Liver (tissue), 9 donors: ENCODE results near the gene MXRA8. TPM values are rescaled to one million over a fixed set of nuclear protein-coding genes. Genes with fewer than 3 reads are reported as not detected.

Experiments used
- DNase-seq: peaks from one replicate; pipeline ENCODE4 v3.0.0-alpha.2; 2017; ENCODE audit warnings: low spot score
- H3K27ac ChIP-seq, 2 donors: one replicate each; pipeline ENCODE4 v1.7.0; 2013; ENCODE audit warnings: inconsistent platforms in 2 of 2, low read length in 2 of 2, control low read depth in 1 of 2, low read depth in 1 of 2, mild to moderate bottlenecking in 1 of 2
- H3K27me3 ChIP-seq, 4 donors: one replicate each; pipeline versions ENCODE4 v1.6.1 to v1.7.0; 2013; ENCODE audit warnings: low read length in 3 of 4, inconsistent platforms in 1 of 4, mild to moderate bottlenecking in 1 of 4, moderate library complexity in 1 of 4; ENCODE audit not compliant: control insufficient read depth in 4 of 4, insufficient read depth in 4 of 4
- H3K36me3 ChIP-seq, 4 donors: one replicate each; pipeline versions ENCODE4 v1.6.1 to v1.7.0; 2013; ENCODE audit warnings: low read length in 3 of 4, mild to moderate bottlenecking in 3 of 4, low read depth in 1 of 4, moderate library complexity in 1 of 4; ENCODE audit not compliant: control insufficient read depth in 4 of 4, insufficient read depth in 3 of 4
- H3K4me1 ChIP-seq, 4 donors: one replicate each; pipeline versions ENCODE4 v1.6.1 to v1.7.0; 2013; ENCODE audit warnings: low read length in 3 of 4, mild to moderate bottlenecking in 3 of 4, moderate library complexity in 1 of 4; ENCODE audit not compliant: control insufficient read depth in 4 of 4, insufficient read depth in 4 of 4
- H3K4me3 ChIP-seq, 3 donors: one replicate each; pipeline versions ENCODE4 v1.6.1 to v1.7.0; 2013; ENCODE audit warnings: low read length in 3 of 3, control low read depth in 1 of 3, low read depth in 1 of 3, mild to moderate bottlenecking in 1 of 3
- H3K9ac ChIP-seq, 2 donors: one replicate each; pipeline ENCODE4 v1.7.0; 2013; ENCODE audit warnings: low read length in 2 of 2, mild to moderate bottlenecking in 2 of 2, moderate library complexity in 2 of 2, control low read depth in 1 of 2, low read depth in 1 of 2
- H3K9me3 ChIP-seq, 4 donors: one replicate each; pipeline versions ENCODE4 v1.6.1 to v1.7.0; 2013; ENCODE audit warnings: low read length in 3 of 4; ENCODE audit not compliant: control insufficient read depth in 4 of 4
- EGR1 ChIP-seq, 2 donors: IDR thresholded peaks; 2 replicates each; pipeline ENCODE4 v1.6.1; 2016 to 2018; ENCODE audit warnings: antibody characterized with exemption in 2 of 2, low read depth in 2 of 2
- FOXA1 ChIP-seq: IDR thresholded peaks from 2 replicates; pipeline ENCODE4 v1.6.1; 2016; ENCODE audit warnings: antibody characterized with exemption
- FOXA2 ChIP-seq: IDR thresholded peaks from 2 replicates; pipeline ENCODE4 v1.6.1; 2016; ENCODE audit warnings: antibody characterized with exemption
- GABPA ChIP-seq, 2 donors: IDR thresholded peaks in 1 of 2; conservative IDR thresholded peaks in 1 of 2; 2 replicates each; pipeline ENCODE4 v1.6.1; 2016; ENCODE audit warnings: antibody characterized with exemption in 2 of 2, mild to moderate bottlenecking in 1 of 2, moderate library complexity in 1 of 2
- HNF4A ChIP-seq, 2 donors: conservative IDR thresholded peaks; 2 replicates each; pipeline ENCODE4 v1.6.1; 2016; ENCODE audit warnings: antibody characterized with exemption in 2 of 2, mild to moderate bottlenecking in 2 of 2
- HNF4G ChIP-seq: IDR thresholded peaks from 2 replicates; pipeline ENCODE4 v1.6.1; 2016; ENCODE audit warnings: antibody characterized with exemption
- NR2F2 ChIP-seq: IDR thresholded peaks from 2 replicates; pipeline ENCODE4 v1.6.1; 2016; ENCODE audit warnings: antibody characterized with exemption
- RAD21 ChIP-seq, 2 donors: IDR thresholded peaks; 2 replicates each; pipeline ENCODE4 v1.6.1; 2016; ENCODE audit warnings: antibody characterized with exemption in 2 of 2, mild to moderate bottlenecking in 2 of 2
- RXRA ChIP-seq, 2 donors: IDR thresholded peaks; 2 replicates each; pipeline ENCODE4 v1.6.1; 2017 to 2018; ENCODE audit warnings: antibody characterized with exemption in 2 of 2, mild to moderate bottlenecking in 1 of 2
- SP1 ChIP-seq: IDR thresholded peaks from 2 replicates; pipeline ENCODE4 v1.6.1; 2018; ENCODE audit warnings: antibody characterized with exemption, mild to moderate bottlenecking
- TAF1 ChIP-seq: conservative IDR thresholded peaks from 2 replicates; pipeline ENCODE4 v1.6.1; 2016; ENCODE audit warnings: antibody characterized with exemption, mild to moderate bottlenecking
- WGBS: extraction: QIAGEN DNeasy Blood & Tissue Kit; methylation state at CpG from one replicate; pipeline ENCODE4 v1.1.7; 2013; 5-methylcytosine and 5-hydroxymethylcytosine counted together
- polyA plus RNA-seq, 2 donors: library from polyadenylated mRNA; stranded (reverse) in 1 of 2; unstranded in 1 of 2; fragments of 200-250 nt in 1 of 2; fragments of >200 nt in 1 of 2; fragmentation: Nextera tagmentation in 1 of 2; extraction: Ambion mirVana in 1 of 2; gene quantifications; one replicate each; pipeline versions ENCODE4 v1.2.1 to v1.2.3, GENCODE V29; 2013 to 2015
- total RNA-seq, 2 donors: library from RNA; depleted of rRNA; stranded (reverse); fragments of >200 nt; gene quantifications; one replicate each; pipeline ENCODE4 v1.2.3, GENCODE V29; 2014
- TF ChIP-seq, protein P1 (sequence below): fragments of 150-350 bp; IDR thresholded peaks from 2 replicates; pipeline ENCODE4 v1.5.1; 2017; ENCODE audit warnings: improper control_type of control experiment, low read depth, low read length; ENCODE audit not compliant: missing input control
- TF ChIP-seq, protein P2 (sequence below): IDR thresholded peaks from 2 replicates; pipeline ENCODE4 v1.6.1; 2016; ENCODE audit warnings: antibody characterized with exemption
- TF ChIP-seq, protein P3 (sequence below): IDR thresholded peaks from 2 replicates; pipeline ENCODE4 v1.6.1; 2016; ENCODE audit warnings: antibody characterized with exemption
- TF ChIP-seq, protein P4 (sequence below): IDR thresholded peaks from 2 replicates; pipeline ENCODE4 v1.6.1; 2016; ENCODE audit warnings: antibody characterized with exemption, mild to moderate bottlenecking
- TF ChIP-seq, protein P5 (sequence below): IDR thresholded peaks from 2 replicates; pipeline ENCODE4 v1.6.1; 2016; ENCODE audit warnings: antibody characterized with exemption
- donor health status: healthy.
- donor health status: healthy.
- donor health status: healthy.
- donor health status: healthy.
- donor health status: healthy.

Gene MXRA8
- total and polyA plus RNA-seq, 4 donors: 1.8 to 5.9 (median 4.2) TPM

DNA sequence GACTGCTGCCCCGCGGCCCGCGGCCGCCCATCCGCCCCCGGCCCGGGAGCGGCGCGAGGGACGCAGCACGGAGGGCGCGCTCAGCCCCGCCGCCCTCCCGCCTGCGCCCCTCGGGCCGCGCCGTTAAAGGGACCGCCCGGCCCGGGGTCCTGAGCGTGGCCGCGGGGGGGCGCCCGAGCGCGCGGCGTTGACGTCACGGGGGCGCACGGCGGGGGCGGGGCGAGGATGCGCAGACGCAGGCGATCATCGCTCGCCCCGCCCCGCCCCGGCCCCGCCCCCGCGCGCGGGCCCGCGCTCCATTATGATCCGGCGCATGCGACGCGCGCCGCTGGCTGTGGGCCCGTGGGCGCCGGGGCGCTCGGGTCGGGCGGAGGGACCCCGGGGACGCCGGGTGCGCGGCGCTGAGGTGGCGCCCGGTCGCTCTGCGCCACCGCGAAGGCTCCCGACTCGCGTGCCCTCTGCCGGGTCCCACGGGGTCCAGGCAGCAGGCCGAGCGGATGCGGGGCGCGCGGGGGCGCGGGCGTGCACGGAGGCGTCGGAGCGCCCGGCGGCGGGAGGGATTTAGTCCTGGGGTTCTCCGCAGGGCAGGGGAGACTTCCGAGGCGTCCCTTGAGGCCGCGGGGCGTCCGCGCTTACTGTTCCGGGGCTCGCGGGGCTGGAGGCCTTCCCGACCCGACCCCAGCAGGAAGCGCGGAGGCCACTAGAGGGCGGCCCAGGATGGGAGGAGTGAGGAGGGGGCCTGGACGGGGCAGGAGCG, 8.9 kb downstream of the MXRA8 start, which contains the start of gene DVL1:
DVL1 (minus strand) TSS at position 163 of the 757 bp plus-strand sequence. CDS start 353 bp downstream, outside the sequence.
- peak within 1 kb of the TSS; percentile 74 to 94 (median 79) for H3K4me3 ChIP-seq
- TF ChIP-seq RAD21 (IDR thresholded peaks at IDR 0.05): peak in 1 of 2 donors; percentile 62
- TF ChIP-seq TAF1: no peak
- no peak for TF ChIP-seq NR2F2
- TF ChIP-seq, protein P1, sequence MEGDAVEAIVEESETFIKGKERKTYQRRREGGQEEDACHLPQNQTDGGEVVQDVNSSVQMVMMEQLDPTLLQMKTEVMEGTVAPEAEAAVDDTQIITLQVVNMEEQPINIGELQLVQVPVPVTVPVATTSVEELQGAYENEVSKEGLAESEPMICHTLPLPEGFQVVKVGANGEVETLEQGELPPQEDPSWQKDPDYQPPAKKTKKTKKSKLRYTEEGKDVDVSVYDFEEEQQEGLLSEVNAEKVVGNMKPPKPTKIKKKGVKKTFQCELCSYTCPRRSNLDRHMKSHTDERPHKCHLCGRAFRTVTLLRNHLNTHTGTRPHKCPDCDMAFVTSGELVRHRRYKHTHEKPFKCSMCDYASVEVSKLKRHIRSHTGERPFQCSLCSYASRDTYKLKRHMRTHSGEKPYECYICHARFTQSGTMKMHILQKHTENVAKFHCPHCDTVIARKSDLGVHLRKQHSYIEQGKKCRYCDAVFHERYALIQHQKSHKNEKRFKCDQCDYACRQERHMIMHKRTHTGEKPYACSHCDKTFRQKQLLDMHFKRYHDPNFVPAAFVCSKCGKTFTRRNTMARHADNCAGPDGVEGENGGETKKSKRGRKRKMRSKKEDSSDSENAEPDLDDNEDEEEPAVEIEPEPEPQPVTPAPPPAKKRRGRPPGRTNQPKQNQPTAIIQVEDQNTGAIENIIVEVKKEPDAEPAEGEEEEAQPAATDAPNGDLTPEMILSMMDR: peak; percentile 43
- TF ChIP-seq RXRA (IDR thresholded peaks at IDR 0.05): no peak
- TF ChIP-seq, protein P2, sequence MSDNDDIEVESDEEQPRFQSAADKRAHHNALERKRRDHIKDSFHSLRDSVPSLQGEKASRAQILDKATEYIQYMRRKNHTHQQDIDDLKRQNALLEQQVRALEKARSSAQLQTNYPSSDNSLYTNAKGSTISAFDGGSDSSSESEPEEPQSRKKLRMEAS: no peak
- TF ChIP-seq HNF4A (conservative IDR thresholded peaks at IDR 0.05): no peak
- TF ChIP-seq EGR1 (IDR thresholded peaks at IDR 0.05; ENCODE audit: low read depth in 2 of 2): no peak
- TF ChIP-seq, protein P3, sequence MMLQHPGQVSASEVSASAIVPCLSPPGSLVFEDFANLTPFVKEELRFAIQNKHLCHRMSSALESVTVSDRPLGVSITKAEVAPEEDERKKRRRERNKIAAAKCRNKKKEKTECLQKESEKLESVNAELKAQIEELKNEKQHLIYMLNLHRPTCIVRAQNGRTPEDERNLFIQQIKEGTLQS: no peak
- no peak for TF ChIP-seq HNF4G
- TF ChIP-seq, protein P4, sequence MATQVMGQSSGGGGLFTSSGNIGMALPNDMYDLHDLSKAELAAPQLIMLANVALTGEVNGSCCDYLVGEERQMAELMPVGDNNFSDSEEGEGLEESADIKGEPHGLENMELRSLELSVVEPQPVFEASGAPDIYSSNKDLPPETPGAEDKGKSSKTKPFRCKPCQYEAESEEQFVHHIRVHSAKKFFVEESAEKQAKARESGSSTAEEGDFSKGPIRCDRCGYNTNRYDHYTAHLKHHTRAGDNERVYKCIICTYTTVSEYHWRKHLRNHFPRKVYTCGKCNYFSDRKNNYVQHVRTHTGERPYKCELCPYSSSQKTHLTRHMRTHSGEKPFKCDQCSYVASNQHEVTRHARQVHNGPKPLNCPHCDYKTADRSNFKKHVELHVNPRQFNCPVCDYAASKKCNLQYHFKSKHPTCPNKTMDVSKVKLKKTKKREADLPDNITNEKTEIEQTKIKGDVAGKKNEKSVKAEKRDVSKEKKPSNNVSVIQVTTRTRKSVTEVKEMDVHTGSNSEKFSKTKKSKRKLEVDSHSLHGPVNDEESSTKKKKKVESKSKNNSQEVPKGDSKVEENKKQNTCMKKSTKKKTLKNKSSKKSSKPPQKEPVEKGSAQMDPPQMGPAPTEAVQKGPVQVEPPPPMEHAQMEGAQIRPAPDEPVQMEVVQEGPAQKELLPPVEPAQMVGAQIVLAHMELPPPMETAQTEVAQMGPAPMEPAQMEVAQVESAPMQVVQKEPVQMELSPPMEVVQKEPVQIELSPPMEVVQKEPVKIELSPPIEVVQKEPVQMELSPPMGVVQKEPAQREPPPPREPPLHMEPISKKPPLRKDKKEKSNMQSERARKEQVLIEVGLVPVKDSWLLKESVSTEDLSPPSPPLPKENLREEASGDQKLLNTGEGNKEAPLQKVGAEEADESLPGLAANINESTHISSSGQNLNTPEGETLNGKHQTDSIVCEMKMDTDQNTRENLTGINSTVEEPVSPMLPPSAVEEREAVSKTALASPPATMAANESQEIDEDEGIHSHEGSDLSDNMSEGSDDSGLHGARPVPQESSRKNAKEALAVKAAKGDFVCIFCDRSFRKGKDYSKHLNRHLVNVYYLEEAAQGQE: no peak
- no peak for TF ChIP-seq GABPA (IDR thresholded peaks at IDR 0.05 in 1 of 2, conservative IDR thresholded peaks at IDR 0.05 in 1 of 2)
- TF ChIP-seq FOXA2: no peak
- no peak for TF ChIP-seq FOXA1
- TF ChIP-seq, protein P5, sequence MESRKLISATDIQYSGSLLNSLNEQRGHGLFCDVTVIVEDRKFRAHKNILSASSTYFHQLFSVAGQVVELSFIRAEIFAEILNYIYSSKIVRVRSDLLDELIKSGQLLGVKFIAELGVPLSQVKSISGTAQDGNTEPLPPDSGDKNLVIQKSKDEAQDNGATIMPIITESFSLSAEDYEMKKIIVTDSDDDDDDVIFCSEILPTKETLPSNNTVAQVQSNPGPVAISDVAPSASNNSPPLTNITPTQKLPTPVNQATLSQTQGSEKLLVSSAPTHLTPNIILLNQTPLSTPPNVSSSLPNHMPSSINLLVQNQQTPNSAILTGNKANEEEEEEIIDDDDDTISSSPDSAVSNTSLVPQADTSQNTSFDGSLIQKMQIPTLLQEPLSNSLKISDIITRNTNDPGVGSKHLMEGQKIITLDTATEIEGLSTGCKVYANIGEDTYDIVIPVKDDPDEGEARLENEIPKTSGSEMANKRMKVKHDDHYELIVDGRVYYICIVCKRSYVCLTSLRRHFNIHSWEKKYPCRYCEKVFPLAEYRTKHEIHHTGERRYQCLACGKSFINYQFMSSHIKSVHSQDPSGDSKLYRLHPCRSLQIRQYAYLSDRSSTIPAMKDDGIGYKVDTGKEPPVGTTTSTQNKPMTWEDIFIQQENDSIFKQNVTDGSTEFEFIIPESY: no peak
- no peak for TF ChIP-seq SP1
- under 1% methylated on average over 122 of the region's 122 CpGs for WGBS
- no peaks in the 10 kb centered on the region for H3K36me3 ChIP-seq
- peak within 1 kb of the TSS; percentile 64 to 87 for H3K27ac ChIP-seq
- H3K9me3 ChIP-seq: no peaks in the 10 kb centered on the region
- H3K9ac ChIP-seq: peak within 1 kb of the TSS; percentile 74 to 75
- peak; percentile 82 for DNase-seq
- H3K4me1 ChIP-seq: peaks cover 28 to 60% (median 42%) of the 10 kb centered on the region in 4 donors
- H3K27me3 ChIP-seq: peaks cover 0 to 2% (median 0%) of the 10 kb centered on the region in 4 donors
